ENCODE data around the gene UAP1L1.

UAP1L1 gene

GRCh38 chr9:137065336-137065967 is 11.9 kb upstream of the UAP1L1 start:
- TF ChIP-seq CTCF (IDR thresholded peaks at IDR 0.05; ENCODE audit: low read depth, low read length), result no peak
- no peak overlapping the region for H3K4me3 ChIP-seq (replicated peaks in 1 of 2; ENCODE audit: low read depth in 2 of 2, low read length in 2 of 2)
- no peak for DNase-seq (ENCODE audit: low read depth in 2 of 2)

GRCh38 chr9:137066096-137066861 is 11.0 kb upstream of the UAP1L1 start:
- TF ChIP-seq CTCF (IDR thresholded peaks at IDR 0.05; ENCODE audit: low read depth, low read length), result no peak
- no peak overlapping the region for H3K4me3 ChIP-seq (replicated peaks in 1 of 2; ENCODE audit: low read depth in 2 of 2, low read length in 2 of 2)
- no peak for DNase-seq (ENCODE audit: low read depth in 2 of 2)

- no peak overlapping the region for H3K4me3 ChIP-seq (replicated peaks in 1 of 2; ENCODE audit: low read depth in 2 of 2, low read length in 2 of 2)
- DNase-seq (ENCODE audit: low read depth in 2 of 2), result peak; percentile 79 to 86
- peak; percentile 92 for TF ChIP-seq CTCF (IDR thresholded peaks at IDR 0.05; ENCODE audit: low read depth, low read length)
Measured at GRCh38 chr9:137067860-137068538, 9.3 kb upstream of the UAP1L1 start.

GRCh38 chr9:137068539-137069507 is 8.5 kb upstream of the UAP1L1 start:
- no peak for TF ChIP-seq CTCF (IDR thresholded peaks at IDR 0.05; ENCODE audit: low read depth, low read length)
- H3K4me3 ChIP-seq (replicated peaks in 1 of 2; ENCODE audit: low read depth in 2 of 2, low read length in 2 of 2), result no peak overlapping the region
- no peak for DNase-seq (ENCODE audit: low read depth in 2 of 2)

GRCh38 chr9:137069508-137070091 is 7.7 kb upstream of the UAP1L1 start:
- peak overlapping the region in 1 of 2 donors; percentile 41 for H3K4me3 ChIP-seq (replicated peaks in 1 of 2; ENCODE audit: low read depth in 2 of 2, low read length in 2 of 2)
- TF ChIP-seq CTCF (IDR thresholded peaks at IDR 0.05; ENCODE audit: low read depth, low read length), result no peak
- DNase-seq (ENCODE audit: low read depth in 2 of 2), result no peak
